HG02870 (cell line): ENCODE results near the gene CD84.
"Not testable (repeated sequence)": the region's sequence is repeated elsewhere in the genome, so short reads cannot be mapped to it uniquely, and the experiment has no call there.

Experiments
- ATAC-seq: cut with Tn5 transposase; IDR thresholded peaks from one replicate; pipeline ENCODE4 v1.9.1; 2021; ENCODE audit warnings: mild to moderate bottlenecking, moderate library complexity; ENCODE audit not compliant: unreplicated experiment

The CD84 gene

GRCh38 chr1:160519642-160520435 lies 59.5 kb downstream of the CD84 start:
- peak; percentile 64 for ATAC-seq

- not testable (repeated sequence) for ATAC-seq
These were observed 61.8 kb downstream of the CD84 start for GRCh38 chr1:160517519-160517918.

GRCh38 chr1:160515908-160516307 lies 63.4 kb downstream of the CD84 start:
- not testable (repeated sequence) for ATAC-seq

GRCh38 chr1:160504651-160505050 lies 74.6 kb downstream of the CD84 start:
- ATAC-seq, result no peak

GRCh38 chr1:160503087-160503486 lies 76.2 kb downstream of the CD84 start:
- no peak for ATAC-seq

- ATAC-seq, result no peak
These were observed 78.8 kb downstream of the CD84 start for GRCh38 chr1:160500321-160500990.

- ATAC-seq, result no peak
These were observed 79.7 kb downstream of the CD84 start for GRCh38 chr1:160499631-160500030.

GRCh38 chr1:160498301-160499065 lies 80.8 kb downstream of the CD84 start:
- ATAC-seq, result not testable (repeated sequence)

GRCh38 chr1:160496334-160496733 lies 83.0 kb downstream of the CD84 start:
- no peak for ATAC-seq

GRCh38 chr1:160494620-160495019 lies 84.7 kb downstream of the CD84 start:
- ATAC-seq, result no peak

GRCh38 chr1:160492617-160493016 lies 86.7 kb downstream of the CD84 start:
- ATAC-seq, result no peak

- no peak for ATAC-seq
These were observed 87.3 kb downstream of the CD84 start for GRCh38 chr1:160491981-160492380.
